Astrocyte (in vitro differentiated cells and primary cell): ENCODE results near the gene MICALL2. TPM values are rescaled to one million over a fixed set of nuclear protein-coding genes. Genes with fewer than 3 reads are reported as not detected.

Experiments used
- DNase-seq: peaks from one replicate; pipeline ENCODE4 v3.0.0-alpha.2; 2010; ENCODE audit warnings: low read depth
- FAIRE-seq: peaks from 2 replicates; lab custom pipeline; 2011; peaks lifted over from hg19 to GRCh38; lab: Jason Lieb, UNC
- H2AFZ ChIP-seq: 2 replicates; pipeline ENCODE4 v1.6.0; 2012; ENCODE audit warnings: low read depth, low read length, inconsistent platforms
- H3K27ac ChIP-seq: 2 replicates; pipeline ENCODE4 v1.5.1; 2011; ENCODE audit warnings: low read depth, low read length, inconsistent platforms
- H3K27me3 ChIP-seq: 2 replicates; pipeline ENCODE4 v1.6.0; 2011; ENCODE audit warnings: low read length, inconsistent platforms; ENCODE audit not compliant: insufficient read depth
- H3K36me3 ChIP-seq: 2 replicates; pipeline ENCODE4 v1.5.1; 2011; ENCODE audit warnings: low read length, inconsistent platforms; ENCODE audit not compliant: insufficient read depth
- H3K4me1 ChIP-seq: 2 replicates; pipeline ENCODE4 v1.5.1; 2011; ENCODE audit warnings: low read length, inconsistent platforms; ENCODE audit not compliant: insufficient read depth
- H3K4me2 ChIP-seq: 2 replicates; pipeline ENCODE4 v1.6.0; 2012; ENCODE audit warnings: low read length, inconsistent platforms
- H3K4me3 ChIP-seq: 2 replicates; pipeline ENCODE4 v1.5.1; 2011; ENCODE audit warnings: low read depth, mild to moderate bottlenecking, low read length, inconsistent platforms; ENCODE audit not compliant: insufficient read depth
- H3K79me2 ChIP-seq: 2 replicates; pipeline ENCODE4 v1.6.0; 2012; ENCODE audit warnings: mild to moderate bottlenecking, low read length, inconsistent platforms; ENCODE audit not compliant: insufficient read depth
- H3K9ac ChIP-seq: 2 replicates; pipeline ENCODE4 v1.6.0; 2012; ENCODE audit warnings: mild to moderate bottlenecking, low read length, inconsistent platforms
- H3K9me3 ChIP-seq: 2 replicates; pipeline ENCODE4 v1.5.1; 2012; ENCODE audit warnings: low read depth, mild to moderate bottlenecking, low read length, inconsistent platforms; ENCODE audit not compliant: insufficient read depth
- H4K20me1 ChIP-seq: 2 replicates; pipeline ENCODE4 v1.6.0; 2012; ENCODE audit warnings: low read length, inconsistent platforms; ENCODE audit not compliant: insufficient read depth
- H3K27ac Mint-ChIP-seq: one replicate; pipeline ENCODE4 v1.8.0; 2021; ENCODE audit warnings: mild to moderate bottlenecking, mixed read lengths; ENCODE audit not compliant: unreplicated experiment
- H3K27me3 Mint-ChIP-seq: one replicate; pipeline ENCODE4 v1.8.0; 2021; ENCODE audit warnings: low read depth, mixed read lengths; ENCODE audit not compliant: unreplicated experiment
- H3K36me3 Mint-ChIP-seq: one replicate; pipeline ENCODE4 v1.8.0; 2021; ENCODE audit warnings: low read depth, mixed read lengths; ENCODE audit not compliant: unreplicated experiment
- H3K4me1 Mint-ChIP-seq: one replicate; pipeline ENCODE4 v1.8.0; 2021; ENCODE audit warnings: low read depth, mixed read lengths; ENCODE audit not compliant: unreplicated experiment
- H3K4me3 Mint-ChIP-seq: one replicate; pipeline ENCODE4 v1.8.0; 2021; ENCODE audit warnings: mild to moderate bottlenecking, moderate library complexity, mixed read lengths; ENCODE audit not compliant: unreplicated experiment
- H3K9me3 Mint-ChIP-seq: one replicate; pipeline ENCODE4 v1.8.0; 2021; ENCODE audit warnings: mild to moderate bottlenecking, mixed read lengths; ENCODE audit not compliant: unreplicated experiment
- EZH2 ChIP-seq: IDR thresholded peaks from 2 replicates; pipeline ENCODE4 v1.6.1; 2012; ENCODE audit warnings: mild to moderate bottlenecking, low read length, inconsistent platforms; ENCODE audit not compliant: insufficient read depth
- total RNA-seq: library from RNA; stranded (reverse); gene quantifications from 2 replicates; pipeline ENCODE4 v1.2.1, GENCODE V29; 2021
- TF ChIP-seq, protein P1 (sequence below): IDR thresholded peaks from 2 replicates; pipeline ENCODE4 v1.5.1; 2011; ENCODE audit warnings: low read depth, mild to moderate bottlenecking, inconsistent platforms, low read length, moderate library complexity; ENCODE audit not compliant: insufficient read depth

Gene MICALL2
- total RNA-seq, 1 donor from 2014 or later, result 43.4 TPM

DNA sequence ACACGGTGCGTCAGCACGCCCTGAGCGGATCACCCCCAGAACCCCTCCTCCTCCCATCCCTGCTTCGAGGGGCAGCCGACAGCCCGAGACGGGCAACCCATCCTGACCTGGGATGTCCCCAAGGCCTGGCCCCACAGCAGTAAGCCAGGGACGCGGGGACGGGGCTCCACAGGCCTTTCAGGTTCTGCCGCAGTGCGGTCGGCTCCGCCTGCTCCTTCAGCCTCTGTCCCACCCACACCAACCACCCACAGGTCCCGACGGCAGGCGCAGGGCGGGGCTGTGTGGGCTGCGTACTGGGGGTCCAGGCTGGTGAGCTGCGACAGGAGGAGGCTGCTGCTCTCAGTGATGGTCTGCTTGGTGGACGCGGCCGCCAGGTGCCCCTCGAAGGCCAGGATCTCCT lies 28.2 kb upstream of the MICALL2 start:
- no peaks in the 10 kb centered on the region for H3K79me2 ChIP-seq
- DNase-seq (no peak), FAIRE-seq (no peak)
- no peaks in the 10 kb centered on the region for H3K9me3 ChIP-seq
- no peak overlapping the region for H2AFZ ChIP-seq
- TF ChIP-seq, protein P1, sequence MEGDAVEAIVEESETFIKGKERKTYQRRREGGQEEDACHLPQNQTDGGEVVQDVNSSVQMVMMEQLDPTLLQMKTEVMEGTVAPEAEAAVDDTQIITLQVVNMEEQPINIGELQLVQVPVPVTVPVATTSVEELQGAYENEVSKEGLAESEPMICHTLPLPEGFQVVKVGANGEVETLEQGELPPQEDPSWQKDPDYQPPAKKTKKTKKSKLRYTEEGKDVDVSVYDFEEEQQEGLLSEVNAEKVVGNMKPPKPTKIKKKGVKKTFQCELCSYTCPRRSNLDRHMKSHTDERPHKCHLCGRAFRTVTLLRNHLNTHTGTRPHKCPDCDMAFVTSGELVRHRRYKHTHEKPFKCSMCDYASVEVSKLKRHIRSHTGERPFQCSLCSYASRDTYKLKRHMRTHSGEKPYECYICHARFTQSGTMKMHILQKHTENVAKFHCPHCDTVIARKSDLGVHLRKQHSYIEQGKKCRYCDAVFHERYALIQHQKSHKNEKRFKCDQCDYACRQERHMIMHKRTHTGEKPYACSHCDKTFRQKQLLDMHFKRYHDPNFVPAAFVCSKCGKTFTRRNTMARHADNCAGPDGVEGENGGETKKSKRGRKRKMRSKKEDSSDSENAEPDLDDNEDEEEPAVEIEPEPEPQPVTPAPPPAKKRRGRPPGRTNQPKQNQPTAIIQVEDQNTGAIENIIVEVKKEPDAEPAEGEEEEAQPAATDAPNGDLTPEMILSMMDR, result no peak
- no peak for TF ChIP-seq EZH2
- no peaks in the 10 kb centered on the region for H3K27me3 Mint-ChIP-seq
- H3K36me3 ChIP-seq, result peaks cover 6% of the 10 kb centered on the region
- no peak overlapping the region for H3K4me3 ChIP-seq
- no peak overlapping the region for H3K9ac ChIP-seq
- H3K36me3 Mint-ChIP-seq, result peaks cover 15% of the 10 kb centered on the region
- no peak overlapping the region for H3K27ac Mint-ChIP-seq
- H3K9me3 Mint-ChIP-seq, result no peaks in the 10 kb centered on the region
- H3K27me3 ChIP-seq, result no peaks in the 10 kb centered on the region
- no peaks in the 10 kb centered on the region for H3K4me1 ChIP-seq
- peaks cover 13% of the 10 kb centered on the region for H4K20me1 ChIP-seq
- no peak overlapping the region for H3K27ac ChIP-seq
- no peak overlapping the region for H3K4me3 Mint-ChIP-seq
- H3K4me2 ChIP-seq, result no peak overlapping the region
- H3K4me1 Mint-ChIP-seq, result no peaks in the 10 kb centered on the region

DNA sequence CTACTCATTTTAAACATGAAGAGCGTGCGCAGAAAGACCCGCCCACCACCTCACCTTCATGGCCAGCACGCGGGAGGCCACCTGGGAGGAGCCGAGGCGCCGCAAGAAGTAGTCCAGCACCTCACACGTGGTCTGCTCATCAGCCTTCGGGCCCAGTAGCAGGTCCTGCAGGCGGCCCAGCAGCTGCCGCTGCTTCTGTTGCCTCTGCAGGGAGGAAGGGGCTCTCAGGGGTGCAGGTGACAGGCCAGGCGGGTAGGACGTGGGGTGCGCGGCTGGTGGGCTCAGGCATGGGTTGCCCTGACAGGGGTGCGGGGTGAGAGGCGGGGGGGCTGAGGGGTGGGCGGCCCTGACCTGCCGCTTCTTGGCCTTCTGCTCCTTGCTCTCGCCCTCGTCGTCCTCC lies 27.3 kb upstream of the MICALL2 start:
- no peaks in the 10 kb centered on the region for H3K4me1 Mint-ChIP-seq
- Histone ChIP-seq H2AFZ (no peak overlapping the region), H3K36me3 (peaks cover 6% of the 10 kb centered on the region), H3K27ac (no peak overlapping the region), H3K4me1 (no peaks in the 10 kb centered on the region), H3K79me2 (no peaks in the 10 kb centered on the region), H3K4me2 (no peak overlapping the region), H3K9me3 (no peaks in the 10 kb centered on the region), H3K27me3 (no peaks in the 10 kb centered on the region), H3K4me3 (no peak overlapping the region), H3K9ac (no peak overlapping the region), H4K20me1 (peaks cover 13% of the 10 kb centered on the region)
- TF ChIP-seq, protein P1, result no peak
- TF ChIP-seq EZH2, result no peak
- FAIRE-seq (no peak), DNase-seq (no peak)
- H3K27me3 Mint-ChIP-seq, result no peaks in the 10 kb centered on the region
- no peaks in the 10 kb centered on the region for H3K9me3 Mint-ChIP-seq
- no peak overlapping the region for H3K27ac Mint-ChIP-seq
- H3K36me3 Mint-ChIP-seq, result peaks cover 12% of the 10 kb centered on the region
- H3K4me3 Mint-ChIP-seq, result no peak overlapping the region

DNA sequence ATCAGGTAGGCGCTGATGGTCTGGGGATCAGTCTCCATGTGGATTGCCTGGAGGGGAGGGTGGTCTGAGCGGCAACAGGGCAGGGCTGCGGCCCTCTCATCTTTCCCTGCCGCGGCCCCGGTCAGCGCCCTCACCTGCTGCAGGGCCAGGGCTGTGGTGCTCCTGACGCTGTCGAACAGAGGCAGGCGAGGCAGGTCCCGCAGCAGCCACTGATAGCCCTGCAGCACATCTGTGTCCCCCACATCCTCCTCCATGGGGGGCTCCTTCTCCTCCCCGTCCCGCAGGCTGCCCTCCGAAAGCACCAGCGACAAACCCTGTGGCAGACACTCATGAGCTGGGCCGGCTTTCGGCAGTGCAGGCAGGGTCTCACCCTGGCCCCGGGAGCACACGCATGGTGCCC lies 25.9 kb upstream of the MICALL2 start:
- Mint-ChIP-seq H3K27me3 (no peaks in the 10 kb centered on the region), H3K4me3 (no peak overlapping the region), H3K27ac (no peak overlapping the region), H3K4me1 (no peaks in the 10 kb centered on the region), H3K9me3 (no peaks in the 10 kb centered on the region), H3K36me3 (peaks cover 10% of the 10 kb centered on the region)
- Histone ChIP-seq H3K27ac (no peak overlapping the region), H3K9me3 (no peaks in the 10 kb centered on the region), H3K4me2 (no peak overlapping the region), H3K36me3 (peaks cover 2% of the 10 kb centered on the region), H2AFZ (no peak overlapping the region), H3K4me1 (no peaks in the 10 kb centered on the region), H4K20me1 (peaks cover 5% of the 10 kb centered on the region), H3K27me3 (no peaks in the 10 kb centered on the region), H3K4me3 (no peak overlapping the region), H3K9ac (no peak overlapping the region), H3K79me2 (no peaks in the 10 kb centered on the region)
- no peak for FAIRE-seq
- TF ChIP-seq, protein P1, result no peak
- TF ChIP-seq EZH2, result no peak
- DNase-seq, result no peak
